Measurements from ENCODE around the gene YBEY. TPM values are rescaled to one million over a fixed set of nuclear protein-coding genes. Genes with fewer than 3 reads are reported as not detected.
"Not testable (repeated sequence)": the region's sequence is repeated elsewhere in the genome, so short reads cannot be mapped to it uniquely, and the experiment has no call there.

The YBEY gene, protein sequence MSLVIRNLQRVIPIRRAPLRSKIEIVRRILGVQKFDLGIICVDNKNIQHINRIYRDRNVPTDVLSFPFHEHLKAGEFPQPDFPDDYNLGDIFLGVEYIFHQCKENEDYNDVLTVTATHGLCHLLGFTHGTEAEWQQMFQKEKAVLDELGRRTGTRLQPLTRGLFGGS
- polyA plus RNA-seq (2013), result 27.1 TPM

DNA sequence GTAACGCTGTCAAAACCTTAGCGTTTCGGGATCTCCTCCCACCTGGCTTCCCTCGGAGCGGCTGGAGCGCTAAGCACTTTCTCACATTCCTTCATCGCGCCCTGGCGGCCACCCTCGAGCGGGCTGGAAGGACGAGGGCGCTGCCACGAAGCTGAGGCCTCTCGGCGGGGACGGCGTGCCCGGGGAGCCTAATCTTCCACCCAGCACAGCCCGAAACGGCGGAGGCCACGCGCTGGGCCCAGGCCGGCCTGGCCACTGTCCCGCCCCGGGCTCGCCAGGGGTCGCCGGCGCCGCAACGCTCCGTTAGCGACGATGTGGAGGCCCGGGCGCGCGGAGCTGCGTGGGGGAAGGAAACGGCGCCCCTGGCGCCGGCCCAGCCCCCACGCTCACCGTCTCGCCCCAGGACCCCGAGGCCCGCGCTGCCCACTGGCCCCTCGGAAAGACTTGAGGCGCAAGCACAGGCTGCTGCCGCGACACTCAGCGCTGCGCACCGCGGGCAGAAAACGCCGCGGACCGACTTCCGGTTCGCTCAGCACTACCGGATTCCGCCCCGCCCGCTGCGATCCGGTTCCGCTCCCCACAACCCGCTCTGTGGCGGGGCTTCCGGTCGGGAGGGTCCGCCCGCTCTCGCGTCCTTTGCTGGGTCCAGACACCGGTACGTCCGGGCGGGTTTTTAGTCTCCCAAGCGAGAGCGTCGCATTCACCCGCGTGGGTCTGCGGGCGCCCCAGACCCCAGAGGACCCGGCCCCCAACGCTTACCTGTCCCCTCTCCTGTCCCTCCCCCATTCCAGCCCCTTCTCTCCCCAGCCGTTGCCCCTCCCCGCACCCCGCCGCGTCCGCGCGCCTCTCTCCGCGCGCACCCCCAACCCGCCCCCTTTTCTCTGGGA is at the start of gene YBEY:
Gene YBEY, plus strand, starts transcription at position 582 of the 887 bp plus-strand sequence. CDS start 572 bp downstream, outside the sequence.
- DNase-seq, result peak; percentile 79 to 83 (median 83)
- H3K9me3 ChIP-seq (ENCODE audit: control extremely low read depth in 1 of 5, control insufficient read depth in 4 of 5, insufficient read depth in 2 of 5, low read depth in 1 of 5, low read length in 4 of 5), result no peaks in the 10 kb centered on the region
- WGBS (ENCODE audit: insufficient coverage), result 0% methylated on average over 103 of the region's 105 CpGs
- peaks cover 13 to 35% (median 32%) of the 10 kb centered on the region in 4 experiments for H3K4me1 ChIP-seq (ENCODE audit: control extremely low read depth in 1 of 4, control insufficient read depth in 4 of 4, insufficient read depth in 4 of 4, low read length in 3 of 4)
- H3K4me3 ChIP-seq (ENCODE audit: control insufficient read depth in 1 of 7, extremely low read depth in 1 of 7, insufficient read depth in 4 of 7, low read depth in 2 of 7, low read length in 6 of 7), result peak within 1 kb of the TSS; percentile 76 to 90 (median 86)
- H3K27me3 ChIP-seq (replicated peaks in 2 of 5; ENCODE audit: control insufficient read depth in 4 of 5, insufficient read depth in 5 of 5, low read length in 4 of 5), result no peaks in the 10 kb centered on the region
- peaks cover 2 to 27% (median 19%) of the 10 kb centered on the region in 4 experiments for H3K36me3 ChIP-seq (ENCODE audit: control insufficient read depth in 4 of 4, insufficient read depth in 4 of 4, low read length in 3 of 4)
- H3K27ac ChIP-seq (ENCODE audit: insufficient read depth in 1 of 2, low read depth in 1 of 2, low read length in 2 of 2, poor library complexity in 1 of 2, severe bottlenecking in 2 of 2), result peak within 1 kb of the TSS; percentile 74 to 81
- ChIA-PET CTCF (interaction anchor here (1.0 to 2.2 kb wide), 8 partner anchors 9 to 315 kb away, joined by 3 to 6 read pairs (median 4); no protein-coding TSS in a partner anchor), POLR2A (interaction anchor here (1.1 kb wide), 1 partner anchor 34 kb away, joined by 4 read pairs; no protein-coding TSS in a partner anchor)

DNA sequence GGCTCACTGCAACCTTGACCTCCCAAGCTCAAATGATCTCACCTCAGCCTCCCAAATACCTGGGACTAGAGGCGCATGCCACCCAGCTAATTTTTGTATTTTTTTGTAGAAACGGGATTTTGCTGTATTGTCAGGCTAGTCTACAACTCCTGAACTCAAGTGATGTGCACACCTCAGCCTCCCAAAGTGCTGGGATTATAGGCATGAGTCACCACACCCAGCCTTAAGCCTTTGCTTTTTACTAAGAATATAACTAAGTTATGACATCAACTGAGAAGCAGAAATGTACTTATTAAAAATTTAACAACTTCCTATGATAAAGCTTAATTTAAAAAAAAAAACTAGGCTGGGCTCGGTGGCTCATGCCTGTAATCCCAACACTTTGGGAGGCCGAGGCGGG is 48.7 kb upstream of the YBEY start:
- ChIA-PET POLR2A (no interaction called here), CTCF (interaction anchor here (1.4 kb wide), 1 partner anchor 85 kb away, joined by 3 read pairs; no protein-coding TSS in a partner anchor)
- no peak for DNase-seq
- H3K36me3 ChIP-seq (ENCODE audit: control insufficient read depth in 4 of 4, insufficient read depth in 4 of 4, low read length in 3 of 4), result peaks cover 33 to 85% (median 65%) of the 10 kb centered on the region in 4 experiments
- no peak overlapping the region for H3K4me3 ChIP-seq (ENCODE audit: control insufficient read depth in 1 of 7, extremely low read depth in 1 of 7, insufficient read depth in 4 of 7, low read depth in 2 of 7, low read length in 6 of 7)
- H3K27me3 ChIP-seq (replicated peaks in 2 of 5; ENCODE audit: control insufficient read depth in 4 of 5, insufficient read depth in 5 of 5, low read length in 4 of 5), result no peaks in the 10 kb centered on the region
- peaks cover 0 to 6% (median 0%) of the 10 kb centered on the region in 5 experiments for H3K9me3 ChIP-seq (ENCODE audit: control extremely low read depth in 1 of 5, control insufficient read depth in 4 of 5, insufficient read depth in 2 of 5, low read depth in 1 of 5, low read length in 4 of 5)
- H3K4me1 ChIP-seq (ENCODE audit: control extremely low read depth in 1 of 4, control insufficient read depth in 4 of 4, insufficient read depth in 4 of 4, low read length in 3 of 4), result no peaks in the 10 kb centered on the region
- H3K27ac ChIP-seq (ENCODE audit: insufficient read depth in 1 of 2, low read depth in 1 of 2, low read length in 2 of 2, poor library complexity in 1 of 2, severe bottlenecking in 2 of 2), result no peak overlapping the region
- 100% methylated on average over 1 of the region's 5 CpGs for WGBS (ENCODE audit: insufficient coverage)

GRCh38 chr21:46239817-46240325 is 46.3 kb upstream of the YBEY start:
- CTCF ChIA-PET, result interaction anchor here (0.8 to 1.5 kb wide), 2 partner anchors 11 to 14 kb away, joined by 3 read pairs; no protein-coding TSS in a partner anchor
- Histone ChIP-seq H3K4me3 (ENCODE audit: control insufficient read depth in 1 of 7, extremely low read depth in 1 of 7, insufficient read depth in 4 of 7, low read depth in 2 of 7, low read length in 6 of 7) (no peak overlapping the region), H3K36me3 (ENCODE audit: control insufficient read depth in 4 of 4, insufficient read depth in 4 of 4, low read length in 3 of 4) (peaks cover 35 to 90% (median 72%) of the 10 kb centered on the region in 4 experiments), H3K4me1 (ENCODE audit: control extremely low read depth in 1 of 4, control insufficient read depth in 4 of 4, insufficient read depth in 4 of 4, low read length in 3 of 4) (no peaks in the 10 kb centered on the region), H3K27ac (ENCODE audit: insufficient read depth in 1 of 2, low read depth in 1 of 2, low read length in 2 of 2, poor library complexity in 1 of 2, severe bottlenecking in 2 of 2) (no peak overlapping the region), H3K9me3 (ENCODE audit: control extremely low read depth in 1 of 5, control insufficient read depth in 4 of 5, insufficient read depth in 2 of 5, low read depth in 1 of 5, low read length in 4 of 5) (no peaks in the 10 kb centered on the region), H3K27me3 (replicated peaks in 2 of 5; ENCODE audit: control insufficient read depth in 4 of 5, insufficient read depth in 5 of 5, low read length in 4 of 5) (no peaks in the 10 kb centered on the region)
- POLR2A ChIA-PET, result no interaction called here
- DNase-seq, result no peak
- 94% methylated on average over 7 of the region's 7 CpGs for WGBS (ENCODE audit: insufficient coverage)

DNA sequence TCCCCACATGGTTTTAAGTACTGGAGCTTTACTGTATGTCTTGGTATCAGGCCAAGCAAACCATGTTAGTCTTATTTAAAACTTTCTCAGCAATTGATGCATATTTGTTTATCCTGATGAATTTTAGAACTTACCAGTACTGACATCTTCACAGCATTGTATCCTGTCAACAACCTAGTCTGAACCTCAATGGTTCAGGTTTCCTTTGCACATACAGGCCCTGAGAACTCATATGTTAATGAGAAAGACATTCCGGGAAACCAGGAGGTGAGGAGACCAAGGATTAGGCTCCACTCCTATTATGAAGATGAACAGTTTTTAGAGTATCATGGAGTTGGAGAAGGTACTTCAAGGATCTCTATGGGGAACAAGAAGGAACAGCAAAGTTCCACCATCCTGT is 44.6 kb upstream of the YBEY start:
- H3K4me1 ChIP-seq (ENCODE audit: control extremely low read depth in 1 of 4, control insufficient read depth in 4 of 4, insufficient read depth in 4 of 4, low read length in 3 of 4); H3K4me3 ChIP-seq (ENCODE audit: control insufficient read depth in 1 of 7, extremely low read depth in 1 of 7, insufficient read depth in 4 of 7, low read depth in 2 of 7, low read length in 6 of 7); H3K27me3 ChIP-seq (replicated peaks in 2 of 5; ENCODE audit: control insufficient read depth in 4 of 5, insufficient read depth in 5 of 5, low read length in 4 of 5); H3K27ac ChIP-seq (ENCODE audit: insufficient read depth in 1 of 2, low read depth in 1 of 2, low read length in 2 of 2, poor library complexity in 1 of 2, severe bottlenecking in 2 of 2); H3K9me3 ChIP-seq (ENCODE audit: control extremely low read depth in 1 of 5, control insufficient read depth in 4 of 5, insufficient read depth in 2 of 5, low read depth in 1 of 5, low read length in 4 of 5); DNase-seq: not testable (repeated sequence)
- no CpG with 5 or more reads among the region's 1 CpG for WGBS (ENCODE audit: insufficient coverage)
- ChIA-PET CTCF (interaction anchor here (1.1 to 1.5 kb wide), 3 partner anchors 9 to 11 kb away, joined by 3 to 6 read pairs (median 4); no protein-coding TSS in a partner anchor), POLR2A (interaction anchor here (0.9 kb wide), 1 partner anchor 12 kb away, joined by 3 read pairs; no protein-coding TSS in a partner anchor)
- H3K36me3 ChIP-seq (ENCODE audit: control insufficient read depth in 4 of 4, insufficient read depth in 4 of 4, low read length in 3 of 4), result peaks cover 36 to 89% (median 73%) of the 10 kb centered on the region in 4 experiments

DNA sequence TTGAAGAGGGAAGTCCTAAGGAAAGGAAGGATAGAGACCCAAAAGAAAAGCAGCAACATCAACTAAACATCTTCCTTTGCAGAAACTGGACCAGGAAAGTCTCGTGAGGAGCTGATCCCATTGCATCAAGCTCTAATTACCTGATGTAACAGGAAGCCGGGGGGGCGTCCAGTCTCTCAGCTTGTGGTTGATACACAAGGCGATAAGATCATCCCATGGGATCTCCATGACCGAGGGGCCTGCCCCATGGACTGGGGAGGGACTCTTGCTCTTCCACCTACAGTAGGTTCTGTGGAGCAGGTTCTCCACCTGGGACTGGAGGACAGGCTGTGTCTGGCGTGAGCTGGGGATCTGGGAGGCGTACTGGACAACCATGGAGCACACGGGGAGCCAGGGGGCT is 42.8 kb upstream of the YBEY start:
- Histone ChIP-seq H3K9me3 (ENCODE audit: control extremely low read depth in 1 of 5, control insufficient read depth in 4 of 5, insufficient read depth in 2 of 5, low read depth in 1 of 5, low read length in 4 of 5) (no peaks in the 10 kb centered on the region), H3K27ac (ENCODE audit: insufficient read depth in 1 of 2, low read depth in 1 of 2, low read length in 2 of 2, poor library complexity in 1 of 2, severe bottlenecking in 2 of 2) (no peak overlapping the region), H3K36me3 (ENCODE audit: control insufficient read depth in 4 of 4, insufficient read depth in 4 of 4, low read length in 3 of 4) (peaks cover 38 to 93% (median 81%) of the 10 kb centered on the region in 4 experiments), H3K4me3 (ENCODE audit: control insufficient read depth in 1 of 7, extremely low read depth in 1 of 7, insufficient read depth in 4 of 7, low read depth in 2 of 7, low read length in 6 of 7) (no peak overlapping the region), H3K27me3 (replicated peaks in 2 of 5; ENCODE audit: control insufficient read depth in 4 of 5, insufficient read depth in 5 of 5, low read length in 4 of 5) (no peaks in the 10 kb centered on the region), H3K4me1 (ENCODE audit: control extremely low read depth in 1 of 4, control insufficient read depth in 4 of 4, insufficient read depth in 4 of 4, low read length in 3 of 4) (no peaks in the 10 kb centered on the region)
- ChIA-PET POLR2A (no interaction called here), CTCF (interaction anchor here (0.6 to 2.2 kb wide), 2 partner anchors 10 to 124 kb away, joined by 3 to 6 read pairs; no protein-coding TSS in a partner anchor)
- DNase-seq, result no peak
- 96% methylated on average over 6 of the region's 8 CpGs for WGBS (ENCODE audit: insufficient coverage)

DNA sequence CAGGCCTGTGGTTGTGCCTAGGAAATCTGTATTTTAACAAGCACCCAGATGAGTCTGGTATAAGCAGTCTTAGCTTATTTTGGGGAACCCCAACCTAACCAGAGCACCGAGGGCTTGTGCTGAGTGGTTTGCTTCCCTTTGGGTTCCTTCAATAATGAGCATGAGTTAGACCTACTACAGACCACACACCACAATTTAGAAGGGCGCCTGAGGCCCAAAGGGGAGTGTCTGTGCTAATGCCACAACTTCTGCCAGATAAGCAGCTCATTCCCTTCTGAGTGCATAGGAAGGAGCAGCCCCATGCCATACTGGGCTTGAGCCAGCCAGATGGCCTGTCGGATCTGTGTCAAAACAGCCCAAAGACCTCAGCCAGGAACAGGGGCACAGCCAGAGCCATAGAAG is 42.2 kb upstream of the YBEY start:
- Histone ChIP-seq H3K9me3 (ENCODE audit: control extremely low read depth in 1 of 5, control insufficient read depth in 4 of 5, insufficient read depth in 2 of 5, low read depth in 1 of 5, low read length in 4 of 5) (no peaks in the 10 kb centered on the region), H3K27me3 (replicated peaks in 2 of 5; ENCODE audit: control insufficient read depth in 4 of 5, insufficient read depth in 5 of 5, low read length in 4 of 5) (no peaks in the 10 kb centered on the region), H3K4me1 (ENCODE audit: control extremely low read depth in 1 of 4, control insufficient read depth in 4 of 4, insufficient read depth in 4 of 4, low read length in 3 of 4) (no peaks in the 10 kb centered on the region), H3K27ac (ENCODE audit: insufficient read depth in 1 of 2, low read depth in 1 of 2, low read length in 2 of 2, poor library complexity in 1 of 2, severe bottlenecking in 2 of 2) (peak overlapping the region in 1 of 2 experiments; percentile 56), H3K36me3 (ENCODE audit: control insufficient read depth in 4 of 4, insufficient read depth in 4 of 4, low read length in 3 of 4) (peaks cover 35 to 93% (median 78%) of the 10 kb centered on the region in 4 experiments), H3K4me3 (ENCODE audit: control insufficient read depth in 1 of 7, extremely low read depth in 1 of 7, insufficient read depth in 4 of 7, low read depth in 2 of 7, low read length in 6 of 7) (no peak overlapping the region)
- 100% methylated on average over 3 of the region's 3 CpGs for WGBS (ENCODE audit: insufficient coverage)
- DNase-seq, result no peak
- POLR2A ChIA-PET, result no interaction called here
- CTCF ChIA-PET, result interaction anchor here (0.6 to 2.2 kb wide), 3 partner anchors 11 to 123 kb away, joined by 3 to 6 read pairs (median 5); no protein-coding TSS in a partner anchor
